Smooth muscle cell (in vitro differentiated cells): ENCODE data around the gene CCBE1. TPM values are rescaled to one million over a fixed set of nuclear protein-coding genes. Genes with fewer than 3 reads are reported as not detected.

Experiments used
- DNase-seq: peaks from one replicate; lab custom pipeline; 2025; ENCODE audit not compliant: unreplicated experiment; lab: John Stamatoyannopoulos, UW
- H2AFZ ChIP-seq: fragments of 200-600 bp; sonication (generic); 2 replicates; pipeline ENCODE4 v1.6.0; 2016; ENCODE audit warnings: antibody characterized with exemption, low read depth, mild to moderate bottlenecking
- H3F3A ChIP-seq: fragments of 200-600 bp; sonication (generic); 2 replicates; pipeline ENCODE4 v1.6.0; 2017; ENCODE audit warnings: antibody characterized with exemption, low read depth
- H3K27ac ChIP-seq: fragments of 200-600 bp; sonication (generic); 2 replicates; pipeline ENCODE4 v1.5.1; 2016; ENCODE audit warnings: low read depth, mild to moderate bottlenecking
- H3K27me3 ChIP-seq: fragments of 200-600 bp; sonication (generic); 2 replicates; pipeline ENCODE4 v1.6.1; 2016; ENCODE audit warnings: low read depth, mild to moderate bottlenecking
- H3K36me3 ChIP-seq: fragments of 200-600 bp; sonication (generic); 2 replicates; pipeline ENCODE4 v1.5.1; 2016; ENCODE audit warnings: low read depth
- H3K4me1 ChIP-seq: fragments of 200-600 bp; sonication (generic); 2 replicates; pipeline ENCODE4 v1.5.1; 2016; ENCODE audit warnings: low read depth
- H3K4me2 ChIP-seq: fragments of 200-600 bp; sonication (generic); 2 replicates; pipeline ENCODE4 v1.6.0; 2016; ENCODE audit warnings: mild to moderate bottlenecking
- H3K4me3 ChIP-seq: fragments of 200-600 bp; sonication (generic); 2 replicates; pipeline ENCODE4 v1.5.1; 2016; ENCODE audit warnings: mild to moderate bottlenecking
- H3K79me2 ChIP-seq: fragments of 200-600 bp; sonication (generic); 2 replicates; pipeline ENCODE4 v1.6.0; 2016; ENCODE audit warnings: low read depth, mild to moderate bottlenecking
- H3K9ac ChIP-seq: fragments of 200-600 bp; sonication (generic); 2 replicates; pipeline ENCODE4 v1.6.0; 2016; ENCODE audit warnings: low read depth
- H3K9me3 ChIP-seq: fragments of 200-600 bp; sonication (generic); replicated peaks from 2 replicates; pipeline ENCODE4 v1.5.1; 2016; ENCODE audit warnings: low read depth
- H4K20me1 ChIP-seq: fragments of 200-600 bp; sonication (generic); 2 replicates; pipeline ENCODE4 v1.6.0; 2016; ENCODE audit warnings: low read depth
- CTCF ChIP-seq: fragments of 200-600 bp; sonication (generic); IDR thresholded peaks from 2 replicates; pipeline ENCODE4 v1.5.1; 2017; ENCODE audit warnings: borderline replicate concordance, mild to moderate bottlenecking, antibody characterized with exemption; ENCODE audit not compliant: insufficient read depth, poor library complexity, severe bottlenecking
- WGBS: methylation state at CpG from one replicate; pipeline ENCODE4 v1.1.7; 2016; ENCODE audit warnings: low lambda C conversion rate; 5-methylcytosine and 5-hydroxymethylcytosine counted together
- polyA plus RNA-seq: library from polyadenylated mRNA; unstranded; fragments of >200 nt; fragmentation: Nextera tagmentation; extraction: Ambion mirVana; gene quantifications from 2 replicates; pipeline ENCODE4 v1.2.1, GENCODE V29; 2016
- total RNA-seq: library from RNA; depleted of rRNA; stranded (reverse); fragments of >200 nt; gene quantifications from 2 replicates; pipeline ENCODE4 v1.2.3, GENCODE V29; 2014

CCBE1 gene
- total and polyA plus RNA-seq, 2 experiments from 2014 or later, result 3.1 TPM; not detected in 1

- peaks cover 7% of the 10 kb centered on the region for H3K4me1 ChIP-seq
- H2AFZ ChIP-seq, result no peak overlapping the region
- no peaks in the 10 kb centered on the region for H4K20me1 ChIP-seq
- H3K79me2 ChIP-seq, result no peaks in the 10 kb centered on the region
- WGBS, result 72% methylated on average over 3 of the region's 3 CpGs
- TF ChIP-seq CTCF, result no peak
- no peaks in the 10 kb centered on the region for H3K9me3 ChIP-seq
- H3K27ac ChIP-seq, result no peak overlapping the region
- peaks cover 63% of the 10 kb centered on the region for H3K27me3 ChIP-seq
- H3K36me3 ChIP-seq, result no peaks in the 10 kb centered on the region
- no peak for DNase-seq
- no peaks in the 10 kb centered on the region for H3F3A ChIP-seq
- no peak overlapping the region for H3K4me3 ChIP-seq
- no peak overlapping the region for H3K4me2 ChIP-seq
- H3K9ac ChIP-seq, result no peak overlapping the region
These were observed 215.8 kb downstream of the CCBE1 start for GRCh38 chr18:59481436-59481835.

GRCh38 chr18:59479776-59480175, 217.4 kb downstream of the CCBE1 start:
- no peaks in the 10 kb centered on the region for H3F3A ChIP-seq
- no peak overlapping the region for H3K9ac ChIP-seq
- WGBS, result 97% methylated on average over 2 of the region's 2 CpGs
- peaks cover 70% of the 10 kb centered on the region for H3K27me3 ChIP-seq
- TF ChIP-seq CTCF, result no peak
- H3K36me3 ChIP-seq, result no peaks in the 10 kb centered on the region
- no peak overlapping the region for H3K27ac ChIP-seq
- no peaks in the 10 kb centered on the region for H3K79me2 ChIP-seq
- H3K4me2 ChIP-seq, result no peak overlapping the region
- no peaks in the 10 kb centered on the region for H4K20me1 ChIP-seq
- no peaks in the 10 kb centered on the region for H3K9me3 ChIP-seq
- no peak overlapping the region for H3K4me3 ChIP-seq
- H2AFZ ChIP-seq, result no peak overlapping the region
- no peak for DNase-seq
- peaks cover 7% of the 10 kb centered on the region for H3K4me1 ChIP-seq

GRCh38 chr18:59478591-59478990, 218.6 kb downstream of the CCBE1 start:
- no peak for TF ChIP-seq CTCF
- Histone ChIP-seq H2AFZ (no peak overlapping the region), H3K36me3 (no peaks in the 10 kb centered on the region), H4K20me1 (no peaks in the 10 kb centered on the region), H3F3A (no peaks in the 10 kb centered on the region), H3K27ac (no peak overlapping the region), H3K4me3 (no peak overlapping the region), H3K27me3 (peaks cover 69% of the 10 kb centered on the region), H3K4me2 (no peak overlapping the region), H3K9ac (no peak overlapping the region), H3K9me3 (no peaks in the 10 kb centered on the region), H3K4me1 (peaks cover 7% of the 10 kb centered on the region), H3K79me2 (no peaks in the 10 kb centered on the region)
- no peak for DNase-seq
- 46% methylated on average over 3 of the region's 3 CpGs for WGBS

DNA sequence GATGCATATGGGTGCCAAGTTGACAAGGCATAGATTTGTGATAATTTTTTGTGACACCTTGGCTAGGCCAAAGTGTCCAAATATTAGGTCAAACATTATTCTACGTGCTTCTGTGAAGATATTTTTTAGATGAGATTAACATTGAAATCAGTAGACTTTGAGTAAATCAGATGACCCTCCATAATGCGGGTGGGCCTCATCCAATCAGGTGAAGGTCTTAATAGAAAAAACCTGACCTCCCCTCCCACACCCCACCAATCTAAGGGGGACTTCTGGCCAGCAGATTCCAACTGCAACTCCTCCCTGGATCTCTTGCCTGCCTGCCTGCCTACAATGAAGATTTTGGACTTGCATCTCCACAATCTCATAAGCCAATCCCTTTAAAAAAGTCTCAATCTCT, 219.4 kb downstream of the CCBE1 start:
- no peak overlapping the region for H3K27ac ChIP-seq
- H3K36me3 ChIP-seq, result no peaks in the 10 kb centered on the region
- H3K79me2 ChIP-seq, result no peaks in the 10 kb centered on the region
- 79% methylated on average over 2 of the region's 2 CpGs for WGBS
- H3K27me3 ChIP-seq, result peaks cover 69% of the 10 kb centered on the region
- H4K20me1 ChIP-seq, result no peaks in the 10 kb centered on the region
- H3K4me1 ChIP-seq, result peaks cover 7% of the 10 kb centered on the region
- DNase-seq, result no peak
- no peaks in the 10 kb centered on the region for H3F3A ChIP-seq
- H3K9ac ChIP-seq, result no peak overlapping the region
- no peaks in the 10 kb centered on the region for H3K9me3 ChIP-seq
- no peak for TF ChIP-seq CTCF
- no peak overlapping the region for H3K4me2 ChIP-seq
- no peak overlapping the region for H2AFZ ChIP-seq
- no peak overlapping the region for H3K4me3 ChIP-seq
